NCI-H526 (cell line): ENCODE data around the gene WFIKKN2.
"Not testable (repeated sequence)": the region's sequence is repeated elsewhere in the genome, so short reads cannot be mapped to it uniquely, and the experiment has no call there.

Experiments used
- DNase-seq, 2 experiments: peaks; one replicate each; lab custom pipeline; 2025; lab: John Stamatoyannopoulos, UW

WFIKKN2 gene

GRCh38 chr17:50877042-50877441 lies 41.7 kb downstream of the WFIKKN2 start:
- DNase-seq: not testable (repeated sequence)

GRCh38 chr17:50877838-50878237 lies 42.5 kb downstream of the WFIKKN2 start:
- no peak for DNase-seq

GRCh38 chr17:50879086-50879485 lies 43.7 kb downstream of the WFIKKN2 start:
- DNase-seq: no peak

GRCh38 chr17:50881182-50881581 lies 45.8 kb downstream of the WFIKKN2 start:
- no peak for DNase-seq

GRCh38 chr17:50882851-50883250 lies 47.5 kb downstream of the WFIKKN2 start:
- DNase-seq: no peak

GRCh38 chr17:50883850-50884438 lies 48.6 kb downstream of the WFIKKN2 start:
- DNase-seq: no peak

- DNase-seq: no peak
These were observed 49.3 kb downstream of the WFIKKN2 start for GRCh38 chr17:50884439-50885311.

- no peak for DNase-seq
These were observed 52.4 kb downstream of the WFIKKN2 start for GRCh38 chr17:50887705-50888245.

- no peak for DNase-seq
These were observed 54.2 kb downstream of the WFIKKN2 start for GRCh38 chr17:50889528-50890118.

GRCh38 chr17:50890675-50891516 lies 55.5 kb downstream of the WFIKKN2 start:
- DNase-seq: no peak

- no peak for DNase-seq
These were observed 56.2 kb downstream of the WFIKKN2 start for GRCh38 chr17:50891577-50891989.
